HUES48 (cell line): ENCODE measurements around the gene AIG1.

Source experiments
- H3K27ac ChIP-seq: one replicate; pipeline ENCODE4 v1.7.0; 2013; ENCODE audit warnings: low read depth, low read length, inconsistent platforms
- H3K27me3 ChIP-seq: 2 replicates; pipeline ENCODE4 v1.6.1; 2013; ENCODE audit warnings: mild to moderate bottlenecking, low read length; ENCODE audit not compliant: control insufficient read depth, insufficient read depth
- H3K36me3 ChIP-seq: 2 replicates; pipeline ENCODE4 v1.6.1; 2013; ENCODE audit warnings: low read length; ENCODE audit not compliant: control insufficient read depth, insufficient read depth
- H3K4me1 ChIP-seq: 2 replicates; pipeline ENCODE4 v1.6.1; 2013; ENCODE audit warnings: mild to moderate bottlenecking, low read length; ENCODE audit not compliant: control insufficient read depth, insufficient read depth
- H3K4me3 ChIP-seq: 2 replicates; pipeline ENCODE4 v1.5.1; 2013; ENCODE audit warnings: mild to moderate bottlenecking, low read depth, low read length
- H3K9ac ChIP-seq: 2 replicates; pipeline ENCODE4 v1.6.1; 2013; ENCODE audit warnings: mild to moderate bottlenecking, low read depth, low read length, moderate library complexity
- H3K9me3 ChIP-seq: 2 replicates; pipeline ENCODE4 v1.6.1; 2013; ENCODE audit warnings: low read length; ENCODE audit not compliant: control insufficient read depth, insufficient read depth

AIG1 gene

GRCh38 chr6:143097224-143097795, 36.6 kb downstream of the AIG1 start:
- Histone ChIP-seq H3K27me3 (no peaks in the 10 kb centered on the region), H3K9ac (no peak overlapping the region), H3K36me3 (no peaks in the 10 kb centered on the region), H3K9me3 (no peaks in the 10 kb centered on the region), H3K27ac (no peak overlapping the region), H3K4me3 (no peak overlapping the region), H3K4me1 (peaks cover 9% of the 10 kb centered on the region)

GRCh38 chr6:143098054-143098671, 37.5 kb downstream of the AIG1 start:
- Histone ChIP-seq H3K4me1 (peaks cover 9% of the 10 kb centered on the region), H3K27me3 (no peaks in the 10 kb centered on the region), H3K9me3 (no peaks in the 10 kb centered on the region), H3K4me3 (no peak overlapping the region), H3K27ac (no peak overlapping the region), H3K36me3 (no peaks in the 10 kb centered on the region), H3K9ac (no peak overlapping the region)

GRCh38 chr6:143099647-143100046, 39.0 kb downstream of the AIG1 start:
- no peak overlapping the region for H3K27ac ChIP-seq
- H3K4me1 ChIP-seq, result peaks cover 9% of the 10 kb centered on the region
- H3K4me3 ChIP-seq, result no peak overlapping the region
- no peaks in the 10 kb centered on the region for H3K36me3 ChIP-seq
- H3K9me3 ChIP-seq, result no peaks in the 10 kb centered on the region
- no peaks in the 10 kb centered on the region for H3K27me3 ChIP-seq
- no peak overlapping the region for H3K9ac ChIP-seq

- no peak overlapping the region for H3K27ac ChIP-seq
- H3K9me3 ChIP-seq, result no peaks in the 10 kb centered on the region
- H3K4me3 ChIP-seq, result no peak overlapping the region
- peaks cover 9% of the 10 kb centered on the region for H3K4me1 ChIP-seq
- H3K36me3 ChIP-seq, result no peaks in the 10 kb centered on the region
- H3K9ac ChIP-seq, result no peak overlapping the region
- no peaks in the 10 kb centered on the region for H3K27me3 ChIP-seq
Measured at GRCh38 chr6:143100429-143100828, 39.7 kb downstream of the AIG1 start.

GRCh38 chr6:143103916-143104315, 43.2 kb downstream of the AIG1 start:
- Histone ChIP-seq H3K36me3 (no peaks in the 10 kb centered on the region), H3K4me1 (peaks cover 9% of the 10 kb centered on the region), H3K27me3 (no peaks in the 10 kb centered on the region), H3K9me3 (no peaks in the 10 kb centered on the region), H3K27ac (no peak overlapping the region), H3K9ac (no peak overlapping the region), H3K4me3 (no peak overlapping the region)

GRCh38 chr6:143107440-143107839, 46.8 kb downstream of the AIG1 start:
- Histone ChIP-seq H3K36me3 (no peaks in the 10 kb centered on the region), H3K4me1 (no peaks in the 10 kb centered on the region), H3K9ac (no peak overlapping the region), H3K9me3 (no peaks in the 10 kb centered on the region), H3K4me3 (no peak overlapping the region), H3K27me3 (no peaks in the 10 kb centered on the region), H3K27ac (no peak overlapping the region)

GRCh38 chr6:143107911-143108761, 47.4 kb downstream of the AIG1 start:
- Histone ChIP-seq H3K27ac (no peak overlapping the region), H3K36me3 (no peaks in the 10 kb centered on the region), H3K9me3 (no peaks in the 10 kb centered on the region), H3K9ac (no peak overlapping the region), H3K4me3 (no peak overlapping the region), H3K4me1 (no peaks in the 10 kb centered on the region), H3K27me3 (no peaks in the 10 kb centered on the region)

- Histone ChIP-seq H3K36me3 (no peaks in the 10 kb centered on the region), H3K4me1 (no peaks in the 10 kb centered on the region), H3K9ac (no peak overlapping the region), H3K4me3 (no peak overlapping the region), H3K27ac (no peak overlapping the region), H3K27me3 (no peaks in the 10 kb centered on the region), H3K9me3 (no peaks in the 10 kb centered on the region)
Measured at GRCh38 chr6:143109196-143109595, 48.5 kb downstream of the AIG1 start.

GRCh38 chr6:143110572-143110971, 49.9 kb downstream of the AIG1 start:
- no peak overlapping the region for H3K27ac ChIP-seq
- H3K4me1 ChIP-seq, result no peaks in the 10 kb centered on the region
- no peaks in the 10 kb centered on the region for H3K9me3 ChIP-seq
- H3K4me3 ChIP-seq, result no peak overlapping the region
- no peaks in the 10 kb centered on the region for H3K36me3 ChIP-seq
- no peak overlapping the region for H3K9ac ChIP-seq
- H3K27me3 ChIP-seq, result no peaks in the 10 kb centered on the region

GRCh38 chr6:143110996-143111395, 50.3 kb downstream of the AIG1 start:
- Histone ChIP-seq H3K27ac (no peak overlapping the region), H3K27me3 (no peaks in the 10 kb centered on the region), H3K4me1 (no peaks in the 10 kb centered on the region), H3K36me3 (no peaks in the 10 kb centered on the region), H3K9me3 (no peaks in the 10 kb centered on the region), H3K4me3 (no peak overlapping the region), H3K9ac (no peak overlapping the region)

GRCh38 chr6:143111443-143111842, 50.8 kb downstream of the AIG1 start:
- H3K9ac ChIP-seq, result no peak overlapping the region
- no peaks in the 10 kb centered on the region for H3K27me3 ChIP-seq
- H3K4me1 ChIP-seq, result no peaks in the 10 kb centered on the region
- no peaks in the 10 kb centered on the region for H3K36me3 ChIP-seq
- H3K9me3 ChIP-seq, result no peaks in the 10 kb centered on the region
- no peak overlapping the region for H3K27ac ChIP-seq
- H3K4me3 ChIP-seq, result no peak overlapping the region
